ENCODE data around the gene ZNF362. TPM values are rescaled to one million over a fixed set of nuclear protein-coding genes. Genes with fewer than 3 reads are reported as not detected.

Gene ZNF362
- total and polyA plus RNA-seq, 2 of the 13 experiments (the other 11 are each of a cell fraction or from before 2014, with no cell fraction given), result 8.3 to 14.2 TPM

GRCh38 chr1:33258788-33259274 lies 2.5 kb downstream of the ZNF362 start (continued):
- TF ChIP-seq ZMYM4 (CRISPR knock-in tag; IDR thresholded peaks at IDR 0.05), result peak; percentile 61
- TF ChIP-seq HMGA1 (CRISPR knock-in tag; conservative IDR thresholded peaks at IDR 0.05), result no peak
- TF ChIP-seq ZNF788 (CRISPR knock-in tag; IDR thresholded peaks at IDR 0.05; ENCODE audit: borderline replicate concordance), result no peak
- TF ChIP-seq TRIM24 (CRISPR knock-in tag; IDR thresholded peaks at IDR 0.05), result no peak
- no peak for TF ChIP-seq ZNF747 (CRISPR knock-in tag; IDR thresholded peaks at IDR 0.05; ENCODE audit: borderline replicate concordance)
- no peak for TF ChIP-seq PRDM10 (CRISPR knock-in tag; IDR thresholded peaks at IDR 0.05; ENCODE audit: low read depth)
- peak; percentile 54; the same call in 1 of the 2 replicates for TF ChIP-seq ATF7-NPFF (CRISPR knock-in tag; IDR thresholded peaks at IDR 0.05; ENCODE audit: low read depth)
- TF ChIP-seq ATF1 (CRISPR knock-in tag; IDR thresholded peaks at IDR 0.05), result no peak
- no peak for TF ChIP-seq ZSCAN30 (CRISPR knock-in tag; IDR thresholded peaks at IDR 0.05)
- TF ChIP-seq ZBTB25 (CRISPR knock-in tag; IDR thresholded peaks at IDR 0.05), result peak; percentile 26; the same call in 1 of the 2 replicates
- no peak for TF ChIP-seq ZFP37 (CRISPR knock-in tag; IDR thresholded peaks at IDR 0.05; ENCODE audit: borderline replicate concordance)
- 0 out of 2 replicates have a peak, but pooled peaks have one; percentile 57 for TF ChIP-seq ZNF33B (CRISPR knock-in tag; IDR thresholded peaks at IDR 0.05)
- TF ChIP-seq CREB1 (IDR thresholded peaks at IDR 0.05), result no peak
- peak; percentile 66 for TF ChIP-seq CREB1 (CRISPR knock-in tag; IDR thresholded peaks at IDR 0.05)
- TF ChIP-seq CEBPG (CRISPR knock-in tag; IDR thresholded peaks at IDR 0.05), result no peak
- TF ChIP-seq YEATS2 (CRISPR knock-in tag; IDR thresholded peaks at IDR 0.05; ENCODE audit: borderline replicate concordance), result peak; percentile 26; the same call in 1 of the 2 replicates
- peak; percentile 66 for TF ChIP-seq FOSL2 (CRISPR knock-in tag; IDR thresholded peaks at IDR 0.05)
- no peak for TF ChIP-seq CCAR2 (optimal IDR thresholded peaks at IDR 0.05; ENCODE audit: low read depth, low read length)
- peak; percentile 57; the same call in 1 of the 2 replicates for TF ChIP-seq SOX13 (IDR thresholded peaks at IDR 0.05)
- peak in 1 of 2 experiments; percentile 79; a peak in 2 of 4 replicates for TF ChIP-seq SOX13 (CRISPR knock-in tag; conservative IDR thresholded peaks at IDR 0.05 in 1 of 2, IDR thresholded peaks at IDR 0.05 in 1 of 2)
- TF ChIP-seq JARID2 (CRISPR knock-in tag; IDR thresholded peaks at IDR 0.05; ENCODE audit: insufficient replicate concordance), result no peak
- no peak for TF ChIP-seq TIGD3 (CRISPR knock-in tag; IDR thresholded peaks at IDR 0.05; ENCODE audit: borderline replicate concordance)
- TF ChIP-seq TBP (CRISPR knock-in tag; IDR thresholded peaks at IDR 0.05), result no peak
- TF ChIP-seq RFX1 (IDR thresholded peaks at IDR 0.05), result no peak
- TF ChIP-seq GFI1 (CRISPR knock-in tag; IDR thresholded peaks at IDR 0.05; ENCODE audit: borderline replicate concordance), result peak; percentile 49

Data from HepG2 (cell line).